SK-N-MC (cell line): ENCODE results near the gene CCR8.

ENCODE experiments used
- EZH2 ChIP-seq: fragments of 200-600 bp; sonication (generic); IDR thresholded peaks from one replicate; pipeline ENCODE4 v1.6.1; 2017; ENCODE audit warnings: antibody characterized with exemption
- POLR2AphosphoS5 ChIP-seq: IDR thresholded peaks from 2 replicates; pipeline ENCODE4 v1.6.1; 2012; ENCODE audit warnings: mild to moderate bottlenecking, low read depth, low read length, borderline replicate concordance

GRCh38 chr3:39281533-39281932 is 48.0 kb upstream of the CCR8 start:
- TF ChIP-seq POLR2AphosphoS5 (no peak), EZH2 (no peak)
